ENCODE results near the gene P2RY11. TPM values are rescaled to one million over a fixed set of nuclear protein-coding genes. Genes with fewer than 3 reads are reported as not detected.

Gene P2RY11
- total RNA-seq, 2 donors from 2014 or later = 4.5 to 11.6 TPM

DNA sequence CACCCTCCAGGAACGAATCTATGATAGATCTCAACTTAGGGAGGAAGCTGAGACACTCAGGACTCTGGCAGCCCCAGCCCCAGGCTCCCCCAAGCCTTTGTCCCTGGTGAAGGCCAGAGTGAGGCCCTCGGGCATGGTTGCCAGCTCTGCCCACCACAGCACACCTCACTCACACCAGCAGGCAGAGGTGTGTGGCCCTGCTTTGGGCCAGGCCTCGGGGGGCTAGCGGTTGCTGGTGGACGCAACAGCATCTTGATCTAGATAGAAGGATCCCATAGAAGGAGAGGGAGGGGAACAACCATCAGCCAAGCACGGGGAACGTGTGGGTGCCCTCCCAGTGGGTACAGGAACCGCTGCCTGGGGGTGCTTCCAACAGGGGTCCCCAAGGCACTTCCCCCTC is 46.6 kb downstream of the P2RY11 start:
- Histone ChIP-seq H3K4me3 (no peak overlapping the region), H3K4me1 (ENCODE audit: control insufficient read depth in 1 of 2, low read depth in 2 of 2) (no peaks in the 10 kb centered on the region), H3K27ac (no peak overlapping the region), H3K36me3 (peaks cover 67% of the 10 kb centered on the region), H3K27me3 (replicated peaks; ENCODE audit: insufficient read depth) (no peaks in the 10 kb centered on the region), H3K9me3 (no peaks in the 10 kb centered on the region)
- ATAC-seq (ENCODE audit: insufficient number of reproducible peaks, low FRiP score, low read depth) (no peak), DNase-seq (ENCODE audit: low spot score) (no peak)
- TF ChIP-seq, protein P1, sequence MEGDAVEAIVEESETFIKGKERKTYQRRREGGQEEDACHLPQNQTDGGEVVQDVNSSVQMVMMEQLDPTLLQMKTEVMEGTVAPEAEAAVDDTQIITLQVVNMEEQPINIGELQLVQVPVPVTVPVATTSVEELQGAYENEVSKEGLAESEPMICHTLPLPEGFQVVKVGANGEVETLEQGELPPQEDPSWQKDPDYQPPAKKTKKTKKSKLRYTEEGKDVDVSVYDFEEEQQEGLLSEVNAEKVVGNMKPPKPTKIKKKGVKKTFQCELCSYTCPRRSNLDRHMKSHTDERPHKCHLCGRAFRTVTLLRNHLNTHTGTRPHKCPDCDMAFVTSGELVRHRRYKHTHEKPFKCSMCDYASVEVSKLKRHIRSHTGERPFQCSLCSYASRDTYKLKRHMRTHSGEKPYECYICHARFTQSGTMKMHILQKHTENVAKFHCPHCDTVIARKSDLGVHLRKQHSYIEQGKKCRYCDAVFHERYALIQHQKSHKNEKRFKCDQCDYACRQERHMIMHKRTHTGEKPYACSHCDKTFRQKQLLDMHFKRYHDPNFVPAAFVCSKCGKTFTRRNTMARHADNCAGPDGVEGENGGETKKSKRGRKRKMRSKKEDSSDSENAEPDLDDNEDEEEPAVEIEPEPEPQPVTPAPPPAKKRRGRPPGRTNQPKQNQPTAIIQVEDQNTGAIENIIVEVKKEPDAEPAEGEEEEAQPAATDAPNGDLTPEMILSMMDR (IDR thresholded peaks at IDR 0.05) = no peak

DNA sequence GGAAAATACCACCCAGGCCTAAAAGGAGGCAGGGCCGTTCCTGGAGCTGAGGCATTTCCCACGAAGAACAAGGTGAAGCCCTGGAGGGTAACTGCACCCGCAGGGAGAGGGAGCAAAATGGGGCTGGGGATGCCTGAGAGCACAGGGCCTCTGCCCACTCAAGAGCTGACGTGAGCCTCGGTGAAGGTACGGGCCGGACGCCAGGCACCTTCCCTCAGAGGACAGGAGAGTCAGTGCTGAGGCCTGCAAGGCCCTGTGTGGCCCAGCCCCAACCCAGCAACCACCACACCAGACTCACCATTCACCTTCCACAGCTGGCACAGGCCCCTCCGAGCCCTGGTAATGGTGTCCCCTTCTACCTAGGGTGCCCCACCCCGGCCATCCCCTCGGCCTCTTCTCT is 47.0 kb downstream of the P2RY11 start:
- H3K36me3 ChIP-seq = peaks cover 65% of the 10 kb centered on the region
- H3K4me3 ChIP-seq = no peak overlapping the region
- no peaks in the 10 kb centered on the region for H3K27me3 ChIP-seq (replicated peaks; ENCODE audit: insufficient read depth)
- TF ChIP-seq, protein P1 (IDR thresholded peaks at IDR 0.05) = no peak
- ATAC-seq (ENCODE audit: insufficient number of reproducible peaks, low FRiP score, low read depth) (no peak), DNase-seq (ENCODE audit: low spot score) (no peak)
- no peaks in the 10 kb centered on the region for H3K9me3 ChIP-seq
- no peak overlapping the region for H3K27ac ChIP-seq
- no peaks in the 10 kb centered on the region for H3K4me1 ChIP-seq (ENCODE audit: control insufficient read depth in 1 of 2, low read depth in 2 of 2)

DNA sequence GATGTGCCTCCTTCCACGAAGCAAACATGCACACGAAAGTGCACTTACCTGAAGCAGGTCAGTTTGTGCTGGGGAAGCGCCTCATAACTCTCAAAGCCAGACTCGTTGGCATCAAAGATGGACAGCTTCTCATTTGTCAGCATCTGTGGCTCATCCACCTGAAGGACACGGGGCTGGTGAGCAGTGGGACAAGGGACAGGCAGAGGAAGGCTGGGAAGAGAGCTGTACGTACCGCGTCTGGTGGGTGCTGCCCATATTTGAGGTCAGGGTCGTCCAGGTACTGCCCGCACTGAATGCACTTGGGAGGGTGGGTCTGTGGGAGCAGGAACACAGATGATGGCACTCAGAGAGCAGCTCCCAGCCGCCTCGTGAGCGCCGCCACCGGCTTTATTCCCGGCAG is 48.1 kb downstream of the P2RY11 start:
- Histone ChIP-seq H3K9me3 (no peaks in the 10 kb centered on the region), H3K27me3 (replicated peaks; ENCODE audit: insufficient read depth) (no peaks in the 10 kb centered on the region), H3K36me3 (peaks cover 55% of the 10 kb centered on the region), H3K4me1 (ENCODE audit: control insufficient read depth in 1 of 2, low read depth in 2 of 2) (no peaks in the 10 kb centered on the region), H3K4me3 (no peak overlapping the region), H3K27ac (no peak overlapping the region)
- ATAC-seq (ENCODE audit: insufficient number of reproducible peaks, low FRiP score, low read depth) = no peak
- TF ChIP-seq, protein P1 (IDR thresholded peaks at IDR 0.05) = no peak
- no peak for DNase-seq (ENCODE audit: low spot score)

DNA sequence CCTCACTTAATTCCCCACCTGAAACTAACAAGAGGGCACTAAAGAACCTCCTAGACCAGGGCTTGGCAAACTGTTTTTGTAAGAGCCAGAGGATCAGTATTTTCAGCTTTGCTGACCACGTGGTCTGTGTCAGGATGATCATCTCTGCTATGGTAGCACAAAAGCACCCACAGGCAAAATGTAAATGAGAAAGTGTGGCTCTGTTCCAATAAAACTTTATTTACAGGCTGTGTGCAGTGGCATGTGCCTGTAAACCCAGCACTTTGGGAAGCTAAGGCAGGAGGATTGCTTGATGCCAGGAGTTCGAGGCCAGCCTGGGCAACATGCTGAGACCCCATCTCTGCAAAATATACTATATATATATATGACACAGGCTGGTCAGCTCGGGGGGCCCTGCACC is 52.0 kb downstream of the P2RY11 start:
- ATAC-seq (ENCODE audit: insufficient number of reproducible peaks, low FRiP score, low read depth) = no peak
- DNase-seq (ENCODE audit: low spot score) = no peak
- TF ChIP-seq, protein P1 (IDR thresholded peaks at IDR 0.05) = no peak
- Histone ChIP-seq H3K4me1 (ENCODE audit: control insufficient read depth in 1 of 2, low read depth in 2 of 2) (no peaks in the 10 kb centered on the region), H3K27me3 (replicated peaks; ENCODE audit: insufficient read depth) (no peaks in the 10 kb centered on the region), H3K27ac (no peak overlapping the region), H3K4me3 (no peak overlapping the region), H3K36me3 (peaks cover 43% of the 10 kb centered on the region), H3K9me3 (no peaks in the 10 kb centered on the region)

Other genes starting within 250 kb of the P2RY11 start
- gene OLFM2, start 175.2 kb upstream of the P2RY11 start, total RNA-seq = 10 to 100 TPM in 1 of 2 donors, 1 to 10 TPM in 1; 5.8 to 13.4 TPM
- gene COL5A3, start 101.2 kb upstream of the P2RY11 start, total RNA-seq = 10 to 100 TPM; 11.1 to 14.3 TPM
- gene RDH8, start 98.2 kb upstream of the P2RY11 start, total RNA-seq = not detected
- gene SHFL, start 25.4 kb upstream of the P2RY11 start, total RNA-seq = 10 to 100 TPM; 42.5 to 56.5 TPM
- gene ANGPTL6, start 9.0 kb upstream of the P2RY11 start, total RNA-seq = not detected
- 10 to 100 TPM; 14.6 to 39.0 TPM for gene PPAN, start 5.3 kb upstream of the P2RY11 start, total RNA-seq
- gene EIF3G, start 8.2 kb downstream of the P2RY11 start, total RNA-seq = 100 to 1,000 TPM; 194 to 212 TPM
- 10 to 100 TPM; 57.5 to 61.2 TPM for gene DNMT1, start 83.3 kb downstream of the P2RY11 start, total RNA-seq
- 10 to 100 TPM in 1 of 2 donors, 1 to 10 TPM in 1; 8.3 to 15.6 TPM for gene S1PR2, start 119.6 kb downstream of the P2RY11 start, total RNA-seq
- 10 to 100 TPM; 28.4 to 29.9 TPM for gene MRPL4, start 140.5 kb downstream of the P2RY11 start, total RNA-seq
- 100 to 1,000 TPM in 1 of 2 donors, 10 to 100 TPM in 1; 41.4 to 160 TPM for gene ICAM1, start 159.4 kb downstream of the P2RY11 start, total RNA-seq
- gene ICAM4, start 175.3 kb downstream of the P2RY11 start, total RNA-seq = 1 to 10 TPM in 1 of 2 donors, under 1 TPM in 1; 0.95 to 2.0 TPM
- gene ICAM5, start 178.3 kb downstream of the P2RY11 start, total RNA-seq = under 1 TPM; 0.41 to 0.49 TPM
- gene ZGLP1, start 198.1 kb downstream of the P2RY11 start, total RNA-seq = 1 to 10 TPM in 1 of 2 donors, not detected in 1; 5.3 TPM
- 10 to 100 TPM; 13.4 to 35.8 TPM for gene FDX2, start 204.3 kb downstream of the P2RY11 start, total RNA-seq
- gene RAVER1, start 221.8 kb downstream of the P2RY11 start, total RNA-seq = 10 to 100 TPM; 31.8 to 33.4 TPM
- gene ICAM3, start 227.9 kb downstream of the P2RY11 start, total RNA-seq = 1 to 10 TPM; 3.5 to 8.0 TPM

Data from thoracic aorta (tissue), 2 donors.